HUES64 (cell line): Measurements from ENCODE around the gene CPLANE2.

Source experiments
- H3K27ac ChIP-seq: 2 replicates; pipeline ENCODE4 v1.7.0; 2013; ENCODE audit warnings: low read depth, low read length, inconsistent platforms
- H3K27me3 ChIP-seq: 2 replicates; pipeline ENCODE4 v1.6.1; 2013; ENCODE audit warnings: mild to moderate bottlenecking, low read length; ENCODE audit not compliant: insufficient read depth
- H3K36me3 ChIP-seq: 2 replicates; pipeline ENCODE4 v1.6.1; 2013; ENCODE audit warnings: mild to moderate bottlenecking, low read length; ENCODE audit not compliant: insufficient read depth
- H3K4me1 ChIP-seq: 2 replicates; pipeline ENCODE4 v1.6.1; 2013; ENCODE audit warnings: mild to moderate bottlenecking, low read length, moderate library complexity; ENCODE audit not compliant: insufficient read depth
- H3K4me3 ChIP-seq: 2 replicates; pipeline ENCODE4 v1.5.1; 2013; ENCODE audit warnings: mild to moderate bottlenecking, low read length, moderate library complexity
- H3K9ac ChIP-seq: 2 replicates; pipeline ENCODE4 v1.6.1; 2013; ENCODE audit warnings: mild to moderate bottlenecking, low read depth, low read length
- H3K9me3 ChIP-seq: 2 replicates; pipeline ENCODE4 v1.6.1; 2013; ENCODE audit warnings: low read depth, low read length; ENCODE audit not compliant: insufficient read depth
- WGBS: fragments of 150-250, 120-280 bp; methylation state at CpG from one replicate; pipeline ENCODE4 v1.1.7; 2013; ENCODE audit warnings: missing lambda C conversion rate; 5-methylcytosine and 5-hydroxymethylcytosine counted together

The CPLANE2 gene

DNA sequence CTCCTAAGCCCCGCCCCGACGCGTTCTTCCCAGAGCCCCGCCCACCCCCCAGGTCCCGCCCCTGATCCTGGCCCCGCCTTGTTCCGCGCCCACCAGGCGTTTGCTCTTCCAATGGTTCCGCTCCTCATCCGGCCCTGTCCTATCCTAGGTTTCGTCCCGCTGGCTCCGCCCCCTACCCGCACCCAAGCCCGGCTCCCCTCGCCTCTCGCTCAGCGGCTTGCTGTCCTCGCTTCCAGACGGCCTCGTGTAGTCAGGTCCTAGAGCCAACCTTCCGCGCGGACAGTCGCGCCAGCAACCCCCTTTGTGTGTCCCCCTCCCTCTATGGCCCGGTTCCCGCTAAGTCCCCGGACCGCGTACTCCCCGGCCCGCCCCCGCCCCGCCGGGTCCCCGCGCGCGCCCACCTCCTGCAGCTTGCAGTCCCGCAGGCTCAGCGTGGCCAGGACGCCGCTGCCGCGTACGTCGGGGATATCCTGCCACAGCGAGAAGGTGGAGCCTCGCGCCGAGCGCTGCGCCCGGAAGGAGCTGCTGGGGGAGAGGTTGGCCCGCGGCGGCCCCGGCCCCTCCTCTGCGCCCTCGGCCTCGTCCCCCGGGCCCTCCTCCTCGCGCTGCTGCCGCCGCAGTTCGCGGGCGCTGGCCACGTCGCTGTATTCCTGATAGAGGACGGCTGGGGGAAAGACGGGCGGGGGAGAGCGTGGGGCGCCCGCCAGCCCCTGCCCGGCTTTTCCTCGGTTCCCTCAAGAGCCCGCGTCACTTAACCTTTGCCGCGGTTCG, 30.3 kb downstream of the CPLANE2 start:
- peaks cover 7% of the 10 kb centered on the region for H3K4me1 ChIP-seq
- peaks cover 29% of the 10 kb centered on the region for H3K36me3 ChIP-seq
- WGBS, result under 1% methylated on average over 86 of the region's 87 CpGs
- H3K27me3 ChIP-seq, result no peaks in the 10 kb centered on the region
- H3K9ac ChIP-seq, result peak overlapping the region; percentile 69
- H3K4me3 ChIP-seq, result peak overlapping the region; percentile 69
- H3K27ac ChIP-seq, result peak overlapping the region; percentile 91
- no peaks in the 10 kb centered on the region for H3K9me3 ChIP-seq

DNA sequence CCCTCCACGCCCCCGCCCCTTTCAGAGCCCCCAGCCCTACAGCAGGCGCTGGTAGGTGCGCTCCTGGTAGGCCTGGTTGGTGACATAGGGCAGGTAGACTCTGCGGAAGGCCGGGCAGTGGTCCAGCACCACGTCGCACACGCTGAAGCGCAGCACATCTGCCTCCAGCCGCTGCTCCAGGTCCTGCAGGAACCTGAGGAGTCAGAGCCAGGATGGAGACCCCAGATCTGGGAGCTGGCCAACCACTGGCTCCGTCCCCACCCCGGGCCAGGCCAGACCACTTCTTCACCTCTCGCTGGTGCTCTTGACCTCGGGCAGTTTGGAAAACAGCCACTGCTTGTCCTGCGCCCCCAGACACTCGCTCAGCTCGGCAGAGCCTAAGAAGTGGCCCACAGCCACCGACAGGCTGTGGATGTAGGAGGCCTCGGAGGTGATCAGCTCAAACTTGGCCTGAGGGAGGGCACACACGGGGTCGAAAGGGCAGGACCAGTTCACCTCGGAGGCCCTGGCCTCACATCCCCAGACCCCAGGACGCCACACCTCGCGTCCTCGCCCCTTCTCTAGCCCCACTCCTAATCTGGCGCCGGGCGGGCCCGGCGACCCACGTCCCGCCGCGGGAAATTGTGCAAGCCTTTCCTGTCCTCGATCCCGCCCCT, 31.0 kb downstream of the CPLANE2 start:
- peaks cover 35% of the 10 kb centered on the region for H3K36me3 ChIP-seq
- H3K4me3 ChIP-seq, result peak overlapping the region; percentile 62
- no peak overlapping the region for H3K27ac ChIP-seq
- H3K27me3 ChIP-seq, result no peaks in the 10 kb centered on the region
- H3K4me1 ChIP-seq, result no peaks in the 10 kb centered on the region
- no peaks in the 10 kb centered on the region for H3K9me3 ChIP-seq
- WGBS, result 41% methylated on average over 38 of the region's 38 CpGs
- peak overlapping the region; percentile 71 for H3K9ac ChIP-seq

DNA sequence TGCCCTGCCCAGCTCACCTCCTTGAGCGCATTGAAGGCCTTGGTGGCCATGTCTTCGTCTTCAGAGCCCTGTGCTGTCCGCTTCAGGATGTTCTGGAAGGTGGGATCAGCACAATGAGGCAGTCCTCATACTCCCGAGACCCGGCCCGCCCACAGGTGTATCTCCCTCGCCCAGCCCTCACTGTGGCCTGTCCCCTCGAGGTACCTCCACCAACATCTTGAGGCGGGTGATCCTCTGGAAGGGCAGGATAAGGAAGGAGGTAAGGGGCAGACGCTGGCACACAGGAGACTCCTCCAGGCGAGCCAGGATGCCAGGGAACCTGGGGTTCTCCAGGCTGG, 31.7 kb downstream of the CPLANE2 start:
- Histone ChIP-seq H3K9me3 (no peaks in the 10 kb centered on the region), H3K9ac (no peak overlapping the region), H3K4me3 (no peak overlapping the region), H3K4me1 (no peaks in the 10 kb centered on the region), H3K27ac (no peak overlapping the region), H3K27me3 (no peaks in the 10 kb centered on the region), H3K36me3 (peaks cover 35% of the 10 kb centered on the region)
- 86% methylated on average over 11 of the region's 11 CpGs for WGBS

DNA sequence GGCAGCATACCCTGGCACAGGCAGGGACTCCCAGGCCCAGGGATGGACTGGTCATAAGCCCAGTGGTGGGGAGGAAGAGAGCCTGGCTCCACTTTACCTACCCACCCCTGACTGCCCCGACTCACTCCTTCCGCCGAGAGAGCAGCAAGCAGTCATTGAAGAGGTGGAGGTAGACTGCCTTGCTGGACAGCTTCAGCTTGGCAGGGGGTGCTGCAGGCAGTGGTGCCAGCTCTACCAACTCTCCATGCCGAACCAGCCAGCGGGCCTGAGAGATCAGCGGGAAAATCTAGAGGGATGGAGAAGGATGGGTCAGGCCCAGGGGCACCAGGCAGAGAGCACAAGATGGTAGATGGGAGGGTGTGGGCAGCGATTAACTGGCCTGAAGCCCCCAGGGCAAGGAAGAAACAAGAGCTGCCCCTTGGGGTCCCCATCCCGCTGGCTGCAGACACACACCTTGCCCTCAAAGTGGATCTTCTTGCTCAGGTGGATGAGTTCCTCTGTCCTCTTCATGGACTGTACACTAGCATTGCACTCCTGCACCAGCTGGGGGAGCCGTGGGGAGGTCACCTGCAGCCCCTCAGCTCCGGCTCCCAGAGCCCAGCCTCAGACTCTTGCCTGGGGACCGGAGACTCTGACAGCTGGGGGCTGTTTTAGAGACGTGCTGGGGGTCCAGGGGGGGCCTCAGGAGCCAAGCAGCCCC, 32.2 kb downstream of the CPLANE2 start:
- Histone ChIP-seq H3K4me1 (no peaks in the 10 kb centered on the region), H3K27me3 (no peaks in the 10 kb centered on the region), H3K27ac (no peak overlapping the region), H3K9me3 (no peaks in the 10 kb centered on the region), H3K4me3 (no peak overlapping the region), H3K9ac (no peak overlapping the region), H3K36me3 (peaks cover 38% of the 10 kb centered on the region)
- WGBS, result 78% methylated on average over 12 of the region's 12 CpGs

DNA sequence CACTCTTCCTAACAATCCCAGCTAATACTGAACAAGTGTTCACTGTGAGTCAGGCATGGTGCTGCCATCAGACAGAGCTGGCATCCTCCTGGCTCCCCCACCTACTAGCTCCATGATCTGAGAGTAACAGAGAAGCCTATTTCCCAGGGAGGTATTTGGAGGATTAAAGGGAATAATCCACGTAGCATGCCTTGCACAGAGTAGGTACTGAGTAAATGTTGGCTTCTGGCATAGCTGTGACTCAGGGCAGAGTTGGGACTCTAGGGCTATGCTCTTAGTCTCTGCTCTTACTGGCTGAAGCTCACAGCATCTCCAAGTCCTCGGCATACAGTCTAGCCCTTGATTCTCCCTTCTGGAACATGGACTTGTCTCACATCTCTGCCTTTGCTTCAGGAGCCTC, 32.8 kb downstream of the CPLANE2 start:
- H3K9ac ChIP-seq, result no peak overlapping the region
- WGBS, result 88% methylated on average over 2 of the region's 2 CpGs
- no peaks in the 10 kb centered on the region for H3K4me1 ChIP-seq
- peaks cover 38% of the 10 kb centered on the region for H3K36me3 ChIP-seq
- H3K27me3 ChIP-seq, result no peaks in the 10 kb centered on the region
- H3K9me3 ChIP-seq, result no peaks in the 10 kb centered on the region
- no peak overlapping the region for H3K4me3 ChIP-seq
- H3K27ac ChIP-seq, result no peak overlapping the region

DNA sequence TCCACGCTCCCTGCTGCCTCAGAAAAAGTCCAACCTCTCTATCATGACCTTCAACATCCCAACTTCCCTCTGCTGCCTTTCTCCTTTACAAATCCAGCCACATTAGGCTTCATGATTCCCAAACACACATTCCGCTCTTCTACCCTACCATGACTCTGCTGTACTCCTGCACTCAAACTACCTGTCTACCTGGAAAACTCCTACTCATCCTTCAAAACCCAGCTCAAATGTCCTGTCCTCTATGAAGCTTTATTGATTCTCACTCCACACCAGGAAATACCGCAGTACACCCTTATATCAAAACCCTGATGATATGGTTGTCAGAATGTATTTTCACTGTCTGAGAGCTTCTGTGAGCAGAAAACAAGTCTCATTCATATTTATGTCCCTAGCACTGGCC, 33.4 kb downstream of the CPLANE2 start:
- 74% methylated on average over 3 of the region's 3 CpGs for WGBS
- no peak overlapping the region for H3K9ac ChIP-seq
- no peaks in the 10 kb centered on the region for H3K27me3 ChIP-seq
- H3K4me1 ChIP-seq, result no peaks in the 10 kb centered on the region
- peaks cover 42% of the 10 kb centered on the region for H3K36me3 ChIP-seq
- no peak overlapping the region for H3K27ac ChIP-seq
- no peaks in the 10 kb centered on the region for H3K9me3 ChIP-seq
- H3K4me3 ChIP-seq, result no peak overlapping the region

DNA sequence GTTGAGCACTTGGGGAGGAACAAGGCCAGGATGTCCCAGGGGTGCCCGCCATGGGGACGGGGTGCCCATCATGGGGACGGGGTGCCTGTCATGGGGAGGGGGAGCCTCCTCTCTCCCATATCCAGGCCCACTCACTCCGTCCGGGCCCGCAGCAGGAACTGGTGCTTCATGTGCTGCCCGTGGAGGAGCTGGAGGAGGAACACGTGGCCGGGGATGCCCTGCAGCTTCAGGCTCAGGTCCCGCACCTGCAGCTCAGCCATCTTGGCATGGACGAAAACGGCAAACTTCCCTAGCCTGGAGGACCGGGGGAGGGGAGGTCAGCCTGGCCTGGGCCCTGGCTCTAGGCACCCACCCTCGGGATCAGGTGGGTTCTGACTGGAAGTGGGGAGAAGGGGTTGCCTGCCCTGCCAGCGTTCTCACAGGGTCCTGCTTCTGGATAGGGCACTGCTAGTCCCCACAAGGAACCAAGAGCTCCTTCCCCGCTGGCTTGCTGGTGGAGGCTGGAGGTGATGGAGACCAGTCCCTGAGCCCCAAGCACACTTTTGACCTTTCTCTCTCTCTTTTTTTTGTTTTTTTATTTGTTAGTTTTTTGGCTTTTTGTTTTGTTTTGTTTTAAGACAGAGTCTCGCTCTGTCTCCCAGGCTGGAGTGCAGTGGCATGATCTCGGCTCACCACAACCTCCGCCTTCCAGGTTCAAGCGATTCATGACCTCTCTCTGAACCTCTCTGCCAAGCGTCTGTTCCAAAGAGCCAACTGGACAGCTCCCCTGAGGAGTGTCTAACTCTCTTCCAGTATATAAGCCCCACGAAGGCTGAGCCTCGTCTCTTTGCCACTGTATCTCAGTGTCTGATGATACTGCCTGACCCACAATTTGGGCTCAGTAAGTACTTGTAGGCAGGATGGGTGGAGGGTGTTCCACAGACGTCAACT, 34.4 kb downstream of the CPLANE2 start:
- Histone ChIP-seq H3K4me1 (no peaks in the 10 kb centered on the region), H3K4me3 (no peak overlapping the region), H3K9me3 (no peaks in the 10 kb centered on the region), H3K27ac (no peak overlapping the region), H3K36me3 (peaks cover 51% of the 10 kb centered on the region), H3K27me3 (no peaks in the 10 kb centered on the region), H3K9ac (no peak overlapping the region)
- 90% methylated on average over 24 of the region's 24 CpGs for WGBS

DNA sequence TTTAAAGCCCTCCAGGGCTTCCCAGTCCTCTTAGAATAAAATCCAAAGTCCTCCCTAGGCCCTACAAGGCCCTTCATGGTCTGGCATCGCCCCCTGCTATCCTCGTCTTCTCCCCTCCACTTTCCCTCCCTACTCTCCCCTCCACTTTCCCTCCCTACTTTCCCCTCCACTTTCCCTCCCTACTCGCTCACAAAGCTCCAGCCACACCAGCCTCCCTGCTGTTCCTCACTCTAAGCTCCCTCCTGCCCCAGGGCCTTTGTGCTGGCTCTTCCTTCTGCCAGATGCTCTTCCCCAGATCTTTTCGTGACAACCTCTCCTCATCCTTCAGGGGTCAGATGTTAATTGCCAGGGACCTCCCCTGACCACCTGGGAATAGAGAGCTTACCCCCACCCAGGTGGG, 37.3 kb downstream of the CPLANE2 start:
- WGBS, result 70% methylated on average over 4 of the region's 4 CpGs
- peaks cover 52% of the 10 kb centered on the region for H3K36me3 ChIP-seq
- H3K9ac ChIP-seq, result no peak overlapping the region
- no peaks in the 10 kb centered on the region for H3K27me3 ChIP-seq
- H3K9me3 ChIP-seq, result no peaks in the 10 kb centered on the region
- no peaks in the 10 kb centered on the region for H3K4me1 ChIP-seq
- no peak overlapping the region for H3K4me3 ChIP-seq
- no peak overlapping the region for H3K27ac ChIP-seq

DNA sequence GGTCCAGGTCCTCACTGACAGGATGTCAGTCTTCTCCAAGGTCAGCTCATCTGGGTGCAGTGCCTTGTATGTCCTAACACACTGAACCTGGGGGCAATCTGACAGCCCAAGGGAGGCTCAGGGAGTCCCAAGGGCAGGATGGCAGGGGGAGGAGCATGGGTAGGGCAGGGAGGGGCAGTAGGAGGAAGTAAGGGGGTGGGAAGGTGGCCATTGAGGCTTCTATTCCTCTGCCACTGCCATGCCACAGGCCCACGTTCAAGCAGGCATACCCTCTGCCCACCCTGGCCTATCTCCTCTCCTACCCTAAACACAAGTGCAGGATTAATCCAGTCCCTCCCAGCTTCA, 37.9 kb downstream of the CPLANE2 start:
- WGBS, result 89% methylated on average over 1 of the region's 1 CpG
- peaks cover 46% of the 10 kb centered on the region for H3K36me3 ChIP-seq
- no peak overlapping the region for H3K27ac ChIP-seq
- no peak overlapping the region for H3K4me3 ChIP-seq
- H3K4me1 ChIP-seq, result no peaks in the 10 kb centered on the region
- H3K27me3 ChIP-seq, result no peaks in the 10 kb centered on the region
- no peak overlapping the region for H3K9ac ChIP-seq
- no peaks in the 10 kb centered on the region for H3K9me3 ChIP-seq

DNA sequence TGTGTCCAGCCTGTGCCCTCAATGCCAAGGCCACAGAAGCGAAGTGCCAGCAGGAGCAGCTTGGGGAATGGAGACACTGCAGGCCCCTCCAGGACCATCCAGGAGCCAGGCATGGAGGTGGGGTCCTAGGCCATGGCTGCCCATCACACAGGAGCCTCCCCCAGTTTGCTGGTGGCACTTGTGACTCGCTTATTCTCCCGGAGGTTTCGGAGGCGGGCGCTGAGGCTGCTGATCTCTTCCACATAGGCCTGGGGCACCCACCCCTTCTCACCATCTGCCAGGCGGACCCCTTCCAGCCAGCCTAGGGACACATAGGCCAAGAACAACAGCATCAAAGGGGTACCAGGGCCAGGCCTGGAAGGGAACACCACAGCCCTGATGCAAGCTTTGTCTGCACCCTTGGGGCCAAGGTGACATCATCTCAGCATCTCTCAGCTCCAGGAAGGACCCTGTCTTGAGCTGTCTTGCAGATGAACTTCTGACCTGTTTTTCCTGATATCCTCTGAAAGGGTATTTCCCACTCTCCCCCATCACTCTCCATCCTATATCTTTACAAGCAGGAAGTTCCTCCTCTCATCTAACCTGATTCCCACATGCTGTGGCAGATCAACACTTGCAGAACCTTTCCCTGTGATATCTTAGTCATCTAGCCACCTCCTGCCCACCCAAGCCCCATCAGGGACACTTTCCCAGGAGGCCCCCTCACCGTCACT, 38.4 kb downstream of the CPLANE2 start:
- 93% methylated on average over 8 of the region's 8 CpGs for WGBS
- Histone ChIP-seq H3K4me3 (no peak overlapping the region), H3K36me3 (peaks cover 41% of the 10 kb centered on the region), H3K27me3 (no peaks in the 10 kb centered on the region), H3K4me1 (no peaks in the 10 kb centered on the region), H3K9me3 (no peaks in the 10 kb centered on the region), H3K27ac (no peak overlapping the region), H3K9ac (no peak overlapping the region)
